ENCODE data around the gene ESRRG. TPM values are rescaled to one million over a fixed set of nuclear protein-coding genes. Genes with fewer than 3 reads are reported as not detected.

Gene ESRRG
- total and polyA plus RNA-seq, 2 donors (not counting 3 experiments of a cell fraction or from before 2014, with no cell fraction given) = not detected

DNA sequence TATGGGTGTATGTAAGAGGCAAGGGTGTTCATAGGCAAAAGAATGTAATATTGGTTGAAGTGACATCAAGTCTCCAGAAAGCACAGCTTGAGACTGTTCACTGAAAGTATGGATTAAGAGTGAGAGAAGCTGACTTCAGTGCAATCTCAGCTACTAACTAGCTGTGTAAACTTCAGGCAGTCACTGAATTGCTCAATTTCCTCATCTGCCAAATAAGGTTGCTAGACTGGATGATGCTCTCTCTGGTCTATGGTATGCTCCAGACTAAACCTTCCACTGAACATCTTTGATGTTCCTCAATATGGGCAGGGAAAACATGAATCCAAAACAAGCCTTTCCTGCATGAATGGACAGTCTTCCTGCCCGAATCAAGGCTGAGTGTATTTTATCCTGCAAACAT is 188.2 kb downstream of the ESRRG start:
- no peaks in the 10 kb centered on the region for H4K20me1 ChIP-seq (replicated peaks; ENCODE audit: control insufficient read depth, extremely low read depth, insufficient read depth, low read length)

More for the DNA sequence above, 188.2 kb downstream of the ESRRG start:
- dilution Hi-C loops (cut with MboI; ENCODE audit: extremely low pct_ligation_motif_present, low sequenced_read_pairs) (no loop called here), intact Hi-C loops (cut with micrococcal nuclease) (no loop called here)
- no TSS peak for BruUV-seq (replicated peaks)
- H3K4me3 ChIP-seq (replicated peaks in 1 of 3; ENCODE audit: insufficient read depth in 1 of 3, low read depth in 1 of 3, low read length in 3 of 3) = no peak overlapping the region
- DNase-seq (ENCODE audit: low read depth, low spot score) (no peak), FAIRE-seq (no peak)
- no peaks in the 10 kb centered on the region for H3K36me3 ChIP-seq (ENCODE audit: control insufficient read depth in 2 of 2, extremely low read depth in 1 of 2, insufficient read depth in 2 of 2, low read length in 2 of 2)
- H3K27me3 ChIP-seq (ENCODE audit: control insufficient read depth in 2 of 2, insufficient read depth in 2 of 2, low read length in 2 of 2) = no peaks in the 10 kb centered on the region
- POLR2A ChIA-PET = no interaction called here
- no peak overlapping the region for H3K4me2 ChIP-seq (ENCODE audit: insufficient read depth, low read length)
- no peaks in the 10 kb centered on the region for H3K9me1 ChIP-seq (replicated peaks; ENCODE audit: control insufficient read depth, extremely low read depth, insufficient read depth, low read length)
- TF ChIP-seq FOS (IDR thresholded peaks at IDR 0.05; ENCODE audit: borderline replicate concordance, insufficient read depth, low read length) (no peak), MAX (IDR thresholded peaks at IDR 0.05; ENCODE audit: insufficient read depth, insufficient read length) (no peak), POLR2AphosphoS5 (IDR thresholded peaks at IDR 0.05; ENCODE audit: insufficient read depth, low read depth, low read length) (no peak), MYC (IDR thresholded peaks at IDR 0.05; ENCODE audit: low read depth, low read length) (no peak), GATA2 (IDR thresholded peaks at IDR 0.05; ENCODE audit: insufficient read depth, insufficient read length, low read depth, low read length) (no peak), POLR2A (IDR thresholded peaks at IDR 0.05; ENCODE audit: low read depth, low read length) (no peak), CTCF (IDR thresholded peaks at IDR 0.05; ENCODE audit: extremely low read depth in 1 of 2, insufficient read depth in 1 of 2, low read depth in 1 of 2, low read length in 2 of 2) (no peak), EZH2 (IDR thresholded peaks at IDR 0.05; ENCODE audit: borderline replicate concordance, low read depth, low read length, severe bottlenecking) (no peak), JUN (IDR thresholded peaks at IDR 0.05; ENCODE audit: borderline replicate concordance, insufficient read depth, insufficient read length, low read depth) (no peak)
- no peak overlapping the region for H3K9ac ChIP-seq (replicated peaks; ENCODE audit: extremely low read depth, insufficient read depth, low read length)
- H2AFZ ChIP-seq (ENCODE audit: low read depth, low read length) = no peak overlapping the region
- H3K9me3 ChIP-seq (replicated peaks; ENCODE audit: control insufficient read depth, insufficient read depth, low read length) = peaks cover 2% of the 10 kb centered on the region
- no peak overlapping the region for H3K27ac ChIP-seq (ENCODE audit: insufficient read depth, low read depth, low read length)
- H3K4me1 ChIP-seq (ENCODE audit: control insufficient read depth, extremely low read depth, insufficient read depth, low read length) = no peaks in the 10 kb centered on the region
- no peaks in the 10 kb centered on the region for H3K79me2 ChIP-seq (ENCODE audit: control insufficient read depth, insufficient read depth, low read length)
- CTCF ChIA-PET = no interaction called here
